H1 (cell line): ENCODE data around the gene SAMD9.

Experiments used
- BRCA1 ChIP-seq: IDR thresholded peaks from 2 replicates; pipeline ENCODE4 v1.6.1; 2012; ENCODE audit warnings: low read depth, low read length, improper control_type of control experiment
- CHD7 ChIP-seq: fragments of 300-600 bp; sonication (generic); IDR thresholded peaks from 2 replicates; pipeline ENCODE4 v1.7.1; 2012; ENCODE audit warnings: low read length, moderate library complexity, mild to moderate bottlenecking, inconsistent platforms; ENCODE audit not compliant: insufficient replicate concordance
- CTCF ChIP-seq, 3 experiments: IDR thresholded peaks; 1 replicate in 2 of 3; 2 replicates in 1 of 3; pipeline versions ENCODE4 v1.5.1 to v1.6.1; 2011; ENCODE audit warnings: low read length in 3 of 3, mild to moderate bottlenecking in 3 of 3, inconsistent platforms in 2 of 3, low read depth in 1 of 3, moderate library complexity in 1 of 3; ENCODE audit not compliant: insufficient read depth in 1 of 3; ENCODE audit errors: control extremely low read depth in 1 of 3
- JUND ChIP-seq: IDR thresholded peaks from 2 replicates; pipeline ENCODE4 v1.6.1; 2011; ENCODE audit warnings: mild to moderate bottlenecking, improper control_type of control experiment, low read length
- POLR2A ChIP-seq, 2 experiments: IDR thresholded peaks; 1 replicate in 1 of 2; 2 replicates in 1 of 2; pipeline ENCODE4 v1.6.1; 2011; ENCODE audit warnings: low read depth in 2 of 2, low read length in 2 of 2, mild to moderate bottlenecking in 2 of 2; ENCODE audit errors: control extremely low read depth in 1 of 2
- TAF1 ChIP-seq: IDR thresholded peaks from 2 replicates; pipeline ENCODE4 v1.6.1; 2011; ENCODE audit warnings: mild to moderate bottlenecking, low read depth, low read length

DNA sequence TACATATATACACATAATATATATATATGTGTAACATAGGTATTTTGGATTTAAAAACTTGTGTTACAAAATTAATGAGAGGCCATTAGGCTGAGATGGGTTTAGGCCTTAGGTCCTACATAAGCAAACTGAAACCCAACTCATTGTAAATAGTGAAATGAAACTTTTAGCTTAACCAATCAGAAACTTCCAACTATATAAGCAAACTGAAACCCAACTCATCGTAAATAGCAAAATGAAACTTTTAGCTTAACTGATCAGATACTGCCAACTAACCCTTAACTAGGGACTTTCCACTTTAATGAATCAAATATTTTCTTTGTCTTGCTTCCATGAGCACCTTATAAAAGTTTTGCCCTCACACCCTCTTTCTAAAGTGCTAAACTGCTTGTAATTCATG is 47.7 kb upstream of the SAMD9 start:
- TF ChIP-seq JUND (no peak), POLR2A (IDR thresholded peaks at IDR 0.05; ENCODE audit: control extremely low read depth in 1 of 2, low read depth in 2 of 2, low read length in 2 of 2) (no peak), TAF1 (no peak), CTCF (IDR thresholded peaks at IDR 0.05; ENCODE audit: control extremely low read depth in 1 of 3, insufficient read depth in 1 of 3, low read depth in 1 of 3, low read length in 3 of 3) (no peak), BRCA1 (no peak), CHD7 (no peak)
